ENCODE data around the gene DENND1B.

DENND1B gene

DNA sequence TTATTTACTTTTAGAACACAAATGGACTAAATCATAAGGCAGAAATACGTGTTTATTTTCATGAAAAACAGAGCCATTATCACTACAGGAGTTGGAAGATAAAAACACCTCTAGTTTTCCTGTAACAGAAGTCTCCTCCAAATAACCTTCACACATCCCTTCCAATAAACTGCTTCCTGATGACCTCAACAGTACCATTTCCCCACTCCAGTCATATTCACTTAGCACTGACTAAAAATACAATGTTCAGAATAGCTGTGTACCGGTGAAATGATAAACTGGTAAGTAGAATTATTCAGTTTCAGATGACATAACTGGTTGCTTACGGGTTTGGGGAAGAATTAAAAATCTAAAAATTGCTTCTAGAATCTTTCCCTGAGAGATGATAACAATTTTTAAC lies 137.9 kb downstream of the DENND1B start:
- H3K4me1 ChIP-seq (ENCODE audit: control insufficient read depth, insufficient read depth, low read length) = peaks cover 2% of the 10 kb centered on the region; the same call in 1 of the 2 replicates
- H3K27me3 ChIP-seq (ENCODE audit: control insufficient read depth, insufficient read depth, low read length) = no peaks in the 10 kb centered on the region
- WGBS (ENCODE audit: insufficient coverage, insufficient read length) = no CpG with 5 or more reads among the region's 3 CpGs
- no peaks in the 10 kb centered on the region for H3K36me3 ChIP-seq (ENCODE audit: control insufficient read depth, insufficient read depth, low read length)
- H3K27ac ChIP-seq (ENCODE audit: low read length) = no peak overlapping the region
- no peaks in the 10 kb centered on the region for H3K9me3 ChIP-seq (ENCODE audit: control insufficient read depth, insufficient read depth, low read length)
- no peak for DNase-seq (ENCODE audit: low read depth, low spot score)
- no peak overlapping the region for H3K4me3 ChIP-seq (ENCODE audit: low read length)

DNA sequence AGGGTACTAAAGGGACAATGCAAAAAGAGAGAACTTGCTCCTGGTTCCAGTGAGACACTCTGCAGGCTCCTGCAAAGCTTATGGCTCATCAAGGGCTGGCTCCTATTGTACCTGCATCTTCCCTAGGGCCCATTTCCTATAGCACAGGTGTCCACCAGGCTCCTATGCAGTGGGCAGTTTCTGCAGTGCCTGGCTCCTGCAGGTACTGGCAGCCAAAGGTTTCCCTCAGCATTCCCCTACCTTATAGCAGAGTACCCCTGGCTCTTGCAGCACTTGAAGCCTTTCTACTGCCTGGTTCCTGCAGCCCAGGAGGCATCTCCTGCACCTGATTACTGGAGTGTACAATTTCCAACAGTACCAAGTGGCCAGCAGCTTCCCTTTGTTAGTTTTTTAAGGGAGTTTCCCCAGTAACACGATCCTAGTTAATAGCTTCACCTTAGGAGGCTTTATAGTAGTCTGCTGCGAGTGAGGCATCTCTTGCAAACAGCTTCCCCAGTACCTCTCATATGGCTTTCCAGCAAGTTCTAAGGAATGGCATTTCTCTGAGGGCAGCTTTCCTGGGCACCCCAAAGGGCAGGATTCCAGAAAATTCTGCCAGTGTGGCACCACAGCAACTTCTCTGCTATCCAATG lies 141.7 kb downstream of the DENND1B start:
- no CpG with 5 or more reads among the region's 2 CpGs for WGBS (ENCODE audit: insufficient coverage, insufficient read length)
- H3K4me3 ChIP-seq (ENCODE audit: low read length) = no peak overlapping the region
- no peaks in the 10 kb centered on the region for H3K36me3 ChIP-seq (ENCODE audit: control insufficient read depth, insufficient read depth, low read length)
- no peaks in the 10 kb centered on the region for H3K9me3 ChIP-seq (ENCODE audit: control insufficient read depth, insufficient read depth, low read length)
- H3K27ac ChIP-seq (ENCODE audit: low read length) = no peak overlapping the region
- H3K27me3 ChIP-seq (ENCODE audit: control insufficient read depth, insufficient read depth, low read length) = no peaks in the 10 kb centered on the region
- no peak for DNase-seq (ENCODE audit: low read depth, low spot score)
- H3K4me1 ChIP-seq (ENCODE audit: control insufficient read depth, insufficient read depth, low read length) = peaks cover 2% of the 10 kb centered on the region; the same call in 1 of the 2 replicates

DNA sequence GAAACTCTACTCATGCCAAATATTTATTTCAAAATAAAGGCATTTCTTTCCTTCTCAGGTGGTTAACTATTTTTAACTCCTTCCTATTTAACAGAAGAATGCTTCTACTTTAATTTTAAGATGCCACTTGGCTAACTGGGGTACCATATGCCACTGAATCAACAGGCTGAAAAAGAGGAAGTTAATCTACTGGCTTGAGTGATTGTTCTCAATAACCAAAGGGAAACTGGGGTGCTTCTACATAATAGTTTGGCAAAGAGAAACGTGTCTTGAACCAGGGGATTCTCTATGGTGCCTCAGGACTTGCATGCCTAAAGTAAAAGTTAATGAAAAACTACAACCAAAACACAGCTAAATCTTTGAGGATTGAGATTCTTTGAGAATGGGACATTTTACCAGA lies 142.6 kb downstream of the DENND1B start:
- no peaks in the 10 kb centered on the region for H3K36me3 ChIP-seq (ENCODE audit: control insufficient read depth, insufficient read depth, low read length)
- DNase-seq (ENCODE audit: low read depth, low spot score) = no peak
- no peak overlapping the region for H3K4me3 ChIP-seq (ENCODE audit: low read length)
- no peaks in the 10 kb centered on the region for H3K27me3 ChIP-seq (ENCODE audit: control insufficient read depth, insufficient read depth, low read length)
- peaks cover 2% of the 10 kb centered on the region; the same call in 1 of the 2 replicates for H3K4me1 ChIP-seq (ENCODE audit: control insufficient read depth, insufficient read depth, low read length)
- no peaks in the 10 kb centered on the region for H3K9me3 ChIP-seq (ENCODE audit: control insufficient read depth, insufficient read depth, low read length)
- no CpG with 5 or more reads among the region's 1 CpG for WGBS (ENCODE audit: insufficient coverage, insufficient read length)
- H3K27ac ChIP-seq (ENCODE audit: low read length) = no peak overlapping the region

DNA sequence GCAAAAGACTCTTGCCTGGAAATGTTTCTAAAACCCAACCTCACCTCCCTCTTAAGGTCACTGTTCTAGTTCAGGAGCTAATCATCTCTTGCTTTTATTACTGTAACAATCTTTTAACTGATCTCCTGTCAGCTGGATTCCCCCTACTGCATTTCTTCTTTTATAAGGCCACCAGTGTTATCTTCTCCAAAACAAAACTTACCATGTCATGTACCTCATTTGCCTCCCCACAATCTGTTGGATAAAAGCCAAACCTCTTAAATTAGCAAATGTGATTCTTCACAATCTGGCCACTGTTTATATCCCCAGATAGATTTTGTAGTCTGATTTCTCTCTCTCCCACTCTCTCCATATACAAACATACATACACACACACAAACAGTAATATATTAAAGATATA lies 143.3 kb downstream of the DENND1B start:
- DNase-seq (ENCODE audit: low read depth, low spot score) = no peak
- no peaks in the 10 kb centered on the region for H3K9me3 ChIP-seq (ENCODE audit: control insufficient read depth, insufficient read depth, low read length)
- H3K27me3 ChIP-seq (ENCODE audit: control insufficient read depth, insufficient read depth, low read length) = no peaks in the 10 kb centered on the region
- no peak overlapping the region for H3K27ac ChIP-seq (ENCODE audit: low read length)
- no peak overlapping the region for H3K4me3 ChIP-seq (ENCODE audit: low read length)
- H3K36me3 ChIP-seq (ENCODE audit: control insufficient read depth, insufficient read depth, low read length) = no peaks in the 10 kb centered on the region
- H3K4me1 ChIP-seq (ENCODE audit: control insufficient read depth, insufficient read depth, low read length) = peaks cover 2% of the 10 kb centered on the region; the same call in 1 of the 2 replicates

DNA sequence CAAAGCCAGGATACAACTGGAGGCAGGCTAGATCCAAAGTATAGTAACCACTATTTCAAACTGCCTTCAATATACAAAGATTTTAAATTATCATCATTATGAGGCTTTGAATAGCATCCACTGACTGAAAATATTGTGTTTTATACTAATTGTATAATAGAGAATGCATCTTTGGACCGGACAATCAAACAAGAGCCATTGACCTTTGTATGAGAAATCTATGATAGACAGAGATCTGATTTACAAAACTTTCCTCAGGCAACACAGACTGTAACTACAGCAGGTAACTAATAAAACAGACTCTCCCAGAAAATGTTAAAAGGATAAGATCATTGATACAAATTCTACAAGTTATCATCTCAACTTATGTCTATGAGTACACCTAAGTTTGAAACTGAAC lies 152.9 kb downstream of the DENND1B start:
- Histone ChIP-seq H3K4me3 (ENCODE audit: low read length) (no peak overlapping the region), H3K36me3 (ENCODE audit: control insufficient read depth, insufficient read depth, low read length) (no peaks in the 10 kb centered on the region), H3K27ac (ENCODE audit: low read length) (no peak overlapping the region), H3K27me3 (ENCODE audit: control insufficient read depth, insufficient read depth, low read length) (no peaks in the 10 kb centered on the region), H3K9me3 (ENCODE audit: control insufficient read depth, insufficient read depth, low read length) (no peaks in the 10 kb centered on the region), H3K4me1 (ENCODE audit: control insufficient read depth, insufficient read depth, low read length) (no peaks in the 10 kb centered on the region)
- no CpG with 5 or more reads among the region's 1 CpG for WGBS (ENCODE audit: insufficient coverage, insufficient read length)
- no peak for DNase-seq (ENCODE audit: low read depth, low spot score)

DNA sequence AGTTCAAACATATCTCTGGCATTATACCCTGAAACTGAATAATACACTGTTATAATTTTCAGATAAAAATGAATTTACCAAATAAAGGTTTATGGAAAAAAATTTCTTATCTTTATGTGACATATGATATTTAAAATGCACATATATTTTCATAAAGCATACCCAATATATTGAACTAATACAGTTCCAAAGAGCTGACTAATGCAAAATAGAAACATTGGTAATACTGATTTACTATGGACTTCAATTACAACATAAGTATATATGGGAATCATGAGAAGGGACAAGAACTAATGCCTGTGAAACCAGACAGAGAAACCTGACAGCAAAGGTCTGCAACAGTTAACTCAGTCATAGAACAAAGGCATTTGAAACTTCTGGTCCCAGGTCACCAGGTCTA lies 153.5 kb downstream of the DENND1B start:
- no peak for DNase-seq (ENCODE audit: low read depth, low spot score)
- no peaks in the 10 kb centered on the region for H3K27me3 ChIP-seq (ENCODE audit: control insufficient read depth, insufficient read depth, low read length)
- H3K27ac ChIP-seq (ENCODE audit: low read length) = no peak overlapping the region
- H3K4me3 ChIP-seq (ENCODE audit: low read length) = no peak overlapping the region
- no peaks in the 10 kb centered on the region for H3K9me3 ChIP-seq (ENCODE audit: control insufficient read depth, insufficient read depth, low read length)
- H3K4me1 ChIP-seq (ENCODE audit: control insufficient read depth, insufficient read depth, low read length) = no peaks in the 10 kb centered on the region
- no peaks in the 10 kb centered on the region for H3K36me3 ChIP-seq (ENCODE audit: control insufficient read depth, insufficient read depth, low read length)

DNA sequence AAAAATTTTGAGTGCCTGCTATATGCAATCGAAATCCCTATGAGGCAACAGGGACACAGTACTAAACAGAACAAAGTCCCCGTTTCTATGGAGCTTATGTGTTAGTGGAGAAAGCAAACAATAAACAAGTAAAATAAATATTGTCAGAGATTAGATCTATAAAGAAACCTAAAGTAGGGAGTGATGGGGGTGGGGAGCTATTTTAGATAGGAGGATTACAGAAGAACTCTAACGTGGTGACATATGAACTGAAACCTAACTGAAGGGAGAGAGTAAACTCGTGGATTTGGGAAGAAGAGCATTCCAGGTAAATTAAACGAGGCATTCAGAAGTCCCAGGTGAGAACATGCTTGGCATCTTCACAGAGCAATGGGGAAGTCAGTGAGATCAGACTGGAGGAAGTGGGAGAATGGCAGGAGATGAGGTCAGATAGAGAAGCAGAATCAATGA lies 154.5 kb downstream of the DENND1B start:
- no peak overlapping the region for H3K27ac ChIP-seq (ENCODE audit: low read length)

DNA sequence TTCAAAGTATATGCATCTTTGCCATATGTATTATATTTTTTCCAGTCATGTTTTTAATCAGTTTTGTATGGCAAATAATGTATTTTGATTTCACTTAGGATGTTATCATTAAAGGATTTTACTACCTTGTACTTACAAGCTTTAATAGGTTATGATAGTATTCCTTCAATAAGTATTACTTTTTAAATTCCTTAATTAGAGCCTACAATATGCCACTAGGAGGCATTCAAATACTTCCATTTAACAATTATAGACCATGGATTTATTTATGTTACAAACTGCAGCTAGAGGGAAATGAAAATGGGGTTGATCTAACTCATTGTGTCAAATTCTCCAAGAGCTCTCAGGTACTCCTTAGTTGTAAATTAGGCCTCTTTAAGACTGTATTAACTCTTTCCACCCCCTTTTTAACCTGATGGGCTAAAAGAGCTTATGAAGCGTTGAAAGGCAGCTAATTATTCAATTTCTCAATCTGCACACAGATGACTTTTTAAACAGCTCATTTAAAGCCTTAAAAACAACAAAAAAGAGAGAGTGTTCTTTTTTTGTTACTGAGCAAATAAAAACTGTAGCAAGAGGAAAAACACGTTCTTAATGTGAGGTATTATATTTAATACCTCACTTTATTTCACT lies 156.2 kb downstream of the DENND1B start:
- DNase-seq (ENCODE audit: low read depth, low spot score) = no peak
- Histone ChIP-seq H3K9me3 (ENCODE audit: control insufficient read depth, insufficient read depth, low read length) (no peaks in the 10 kb centered on the region), H3K27ac (ENCODE audit: low read length) (no peak overlapping the region), H3K36me3 (ENCODE audit: control insufficient read depth, insufficient read depth, low read length) (no peaks in the 10 kb centered on the region), H3K4me3 (ENCODE audit: low read length) (no peak overlapping the region), H3K4me1 (ENCODE audit: control insufficient read depth, insufficient read depth, low read length) (no peaks in the 10 kb centered on the region), H3K27me3 (ENCODE audit: control insufficient read depth, insufficient read depth, low read length) (no peaks in the 10 kb centered on the region)
- WGBS (ENCODE audit: insufficient coverage, insufficient read length) = no CpG with 5 or more reads among the region's 2 CpGs

More for the DNA sequence above, 154.5 kb downstream of the DENND1B start:
- H3K9me3 ChIP-seq (ENCODE audit: control insufficient read depth, insufficient read depth, low read length) = no peaks in the 10 kb centered on the region
- no peak for DNase-seq (ENCODE audit: low read depth, low spot score)
- no peaks in the 10 kb centered on the region for H3K4me1 ChIP-seq (ENCODE audit: control insufficient read depth, insufficient read depth, low read length)
- no CpG with 5 or more reads among the region's 5 CpGs for WGBS (ENCODE audit: insufficient coverage, insufficient read length)
- H3K27me3 ChIP-seq (ENCODE audit: control insufficient read depth, insufficient read depth, low read length) = no peaks in the 10 kb centered on the region
- no peak overlapping the region for H3K4me3 ChIP-seq (ENCODE audit: low read length)
- H3K36me3 ChIP-seq (ENCODE audit: control insufficient read depth, insufficient read depth, low read length) = no peaks in the 10 kb centered on the region

DNA sequence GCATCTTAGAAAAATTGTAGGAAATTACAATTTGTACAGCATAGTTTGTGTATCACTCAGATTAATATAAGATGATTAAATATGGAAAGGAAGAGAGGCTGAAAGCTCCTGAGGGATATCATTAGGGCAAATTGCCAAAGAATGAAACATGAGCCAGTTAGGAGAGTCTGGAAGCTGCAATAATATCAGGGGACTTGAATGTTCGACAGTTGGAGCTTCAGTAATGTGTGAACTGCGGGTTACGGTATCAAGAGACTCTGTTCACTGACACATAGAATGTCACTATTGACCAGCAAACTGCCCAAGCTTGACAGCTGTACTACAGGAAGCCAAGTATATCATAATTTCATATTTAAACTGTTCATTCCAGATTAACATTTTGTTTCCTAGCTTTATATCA lies 157.2 kb downstream of the DENND1B start:
- Histone ChIP-seq H3K27me3 (ENCODE audit: control insufficient read depth, insufficient read depth, low read length) (no peaks in the 10 kb centered on the region), H3K27ac (ENCODE audit: low read length) (no peak overlapping the region), H3K9me3 (ENCODE audit: control insufficient read depth, insufficient read depth, low read length) (no peaks in the 10 kb centered on the region), H3K36me3 (ENCODE audit: control insufficient read depth, insufficient read depth, low read length) (no peaks in the 10 kb centered on the region), H3K4me1 (ENCODE audit: control insufficient read depth, insufficient read depth, low read length) (no peaks in the 10 kb centered on the region), H3K4me3 (ENCODE audit: low read length) (no peak overlapping the region)
- no peak for DNase-seq (ENCODE audit: low read depth, low spot score)
- WGBS (ENCODE audit: insufficient coverage, insufficient read length) = no CpG with 5 or more reads among the region's 3 CpGs

DNA sequence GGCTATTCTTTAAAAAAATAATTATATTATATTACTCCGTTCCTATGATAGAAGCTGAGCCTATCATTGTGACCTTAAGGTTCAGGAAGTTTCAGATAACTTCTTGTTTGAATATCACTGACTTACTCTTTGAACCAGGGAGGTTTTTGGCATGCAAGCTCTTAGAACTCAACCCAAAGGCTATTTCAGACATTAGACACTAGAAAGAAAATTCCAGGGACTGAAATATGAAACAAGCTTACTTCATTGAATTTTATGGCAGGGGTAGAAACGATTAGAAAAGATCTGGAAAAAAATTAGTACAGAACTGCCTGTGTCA lies 159.6 kb downstream of the DENND1B start:
- DNase-seq (ENCODE audit: low read depth, low spot score) = no peak
- no peaks in the 10 kb centered on the region for H3K9me3 ChIP-seq (ENCODE audit: control insufficient read depth, insufficient read depth, low read length)
- no peaks in the 10 kb centered on the region for H3K36me3 ChIP-seq (ENCODE audit: control insufficient read depth, insufficient read depth, low read length)
- no peaks in the 10 kb centered on the region for H3K4me1 ChIP-seq (ENCODE audit: control insufficient read depth, insufficient read depth, low read length)
- no peak overlapping the region for H3K4me3 ChIP-seq (ENCODE audit: low read length)
- no peaks in the 10 kb centered on the region for H3K27me3 ChIP-seq (ENCODE audit: control insufficient read depth, insufficient read depth, low read length)
- no CpG with 5 or more reads among the region's 2 CpGs for WGBS (ENCODE audit: insufficient coverage, insufficient read length)
- no peak overlapping the region for H3K27ac ChIP-seq (ENCODE audit: low read length)
